Smooth muscle cell (in vitro differentiated cells): ENCODE data around the gene ZC3H18. TPM values are rescaled to one million over a fixed set of nuclear protein-coding genes. Genes with fewer than 3 reads are reported as not detected.

Experiments used
- DNase-seq: peaks from one replicate; lab custom pipeline; 2025; ENCODE audit not compliant: unreplicated experiment; lab: John Stamatoyannopoulos, UW
- H2AFZ ChIP-seq: fragments of 200-600 bp; sonication (generic); 2 replicates; pipeline ENCODE4 v1.6.0; 2016; ENCODE audit warnings: antibody characterized with exemption, low read depth, mild to moderate bottlenecking
- H3F3A ChIP-seq: fragments of 200-600 bp; sonication (generic); 2 replicates; pipeline ENCODE4 v1.6.0; 2017; ENCODE audit warnings: antibody characterized with exemption, low read depth
- H3K27ac ChIP-seq: fragments of 200-600 bp; sonication (generic); 2 replicates; pipeline ENCODE4 v1.5.1; 2016; ENCODE audit warnings: low read depth, mild to moderate bottlenecking
- H3K27me3 ChIP-seq: fragments of 200-600 bp; sonication (generic); 2 replicates; pipeline ENCODE4 v1.6.1; 2016; ENCODE audit warnings: low read depth, mild to moderate bottlenecking
- H3K36me3 ChIP-seq: fragments of 200-600 bp; sonication (generic); 2 replicates; pipeline ENCODE4 v1.5.1; 2016; ENCODE audit warnings: low read depth
- H3K4me1 ChIP-seq: fragments of 200-600 bp; sonication (generic); 2 replicates; pipeline ENCODE4 v1.5.1; 2016; ENCODE audit warnings: low read depth
- H3K4me2 ChIP-seq: fragments of 200-600 bp; sonication (generic); 2 replicates; pipeline ENCODE4 v1.6.0; 2016; ENCODE audit warnings: mild to moderate bottlenecking
- H3K4me3 ChIP-seq: fragments of 200-600 bp; sonication (generic); 2 replicates; pipeline ENCODE4 v1.5.1; 2016; ENCODE audit warnings: mild to moderate bottlenecking
- H3K79me2 ChIP-seq: fragments of 200-600 bp; sonication (generic); 2 replicates; pipeline ENCODE4 v1.6.0; 2016; ENCODE audit warnings: low read depth, mild to moderate bottlenecking
- H3K9ac ChIP-seq: fragments of 200-600 bp; sonication (generic); 2 replicates; pipeline ENCODE4 v1.6.0; 2016; ENCODE audit warnings: low read depth
- H3K9me3 ChIP-seq: fragments of 200-600 bp; sonication (generic); replicated peaks from 2 replicates; pipeline ENCODE4 v1.5.1; 2016; ENCODE audit warnings: low read depth
- H4K20me1 ChIP-seq: fragments of 200-600 bp; sonication (generic); 2 replicates; pipeline ENCODE4 v1.6.0; 2016; ENCODE audit warnings: low read depth
- WGBS: methylation state at CpG from one replicate; pipeline ENCODE4 v1.1.7; 2016; ENCODE audit warnings: low lambda C conversion rate; 5-methylcytosine and 5-hydroxymethylcytosine counted together
- polyA plus RNA-seq: library from polyadenylated mRNA; unstranded; fragments of >200 nt; fragmentation: Nextera tagmentation; extraction: Ambion mirVana; gene quantifications from 2 replicates; pipeline ENCODE4 v1.2.1, GENCODE V29; 2016
- total RNA-seq: library from RNA; depleted of rRNA; stranded (reverse); fragments of >200 nt; gene quantifications from 2 replicates; pipeline ENCODE4 v1.2.3, GENCODE V29; 2014
- TF ChIP-seq, protein P1 (sequence below): fragments of 200-600 bp; sonication (generic); IDR thresholded peaks from 2 replicates; pipeline ENCODE4 v1.5.1; 2017; ENCODE audit warnings: borderline replicate concordance, mild to moderate bottlenecking, antibody characterized with exemption; ENCODE audit not compliant: insufficient read depth, poor library complexity, severe bottlenecking

ZC3H18 gene
- total and polyA plus RNA-seq, 2 experiments from 2014 or later, result 14.6 to 30.4 TPM

DNA sequence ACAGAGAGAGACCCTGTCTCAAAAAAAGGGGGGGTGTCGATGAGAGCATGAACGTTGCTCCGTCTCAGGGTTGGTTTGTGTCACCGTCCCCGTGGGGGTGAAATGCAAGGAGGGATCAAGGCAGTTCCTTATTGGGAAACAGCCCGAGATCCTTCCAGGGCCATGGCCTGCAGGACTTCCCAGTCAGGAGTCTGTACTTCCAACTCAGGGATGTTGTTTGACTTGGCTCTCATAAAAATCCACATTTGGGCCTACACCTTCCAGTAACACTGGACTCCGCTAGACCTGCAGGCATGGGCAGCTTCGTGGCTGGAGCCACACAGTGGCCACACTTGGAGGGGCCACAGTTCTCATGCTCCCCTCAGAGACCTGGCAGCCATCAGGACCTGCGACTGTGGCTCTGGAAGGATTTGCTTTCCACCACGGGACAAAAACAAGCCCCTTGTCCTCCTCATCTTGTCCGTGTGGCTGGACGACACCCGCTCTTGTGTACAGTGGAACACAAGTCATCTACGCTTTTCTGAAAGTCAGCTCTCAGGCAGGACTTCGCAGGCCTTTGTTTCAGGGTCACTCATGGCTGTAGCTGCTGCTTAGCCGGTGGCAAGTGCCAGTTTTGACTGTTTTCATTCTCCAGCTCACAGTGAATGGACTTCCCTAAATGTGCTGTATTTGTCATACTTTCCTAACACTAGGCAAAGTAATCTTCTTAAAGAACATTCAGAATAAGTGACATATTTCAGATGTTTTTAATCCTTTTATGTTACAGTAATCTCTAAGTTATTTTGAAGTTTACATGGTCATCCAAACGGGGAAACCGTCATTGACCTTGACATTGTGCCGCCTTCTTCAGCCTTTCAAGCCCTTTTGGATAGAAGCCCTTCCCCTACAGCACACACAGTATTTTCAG, 44.0 kb downstream of the ZC3H18 start:
- no peaks in the 10 kb centered on the region for H3K79me2 ChIP-seq
- peaks cover 97% of the 10 kb centered on the region for H4K20me1 ChIP-seq
- no peak overlapping the region for H3K9ac ChIP-seq
- H3K27ac ChIP-seq, result no peak overlapping the region
- H3K4me2 ChIP-seq, result no peak overlapping the region
- no peak for DNase-seq
- no peaks in the 10 kb centered on the region for H3F3A ChIP-seq
- peaks cover 11% of the 10 kb centered on the region for H3K4me1 ChIP-seq
- WGBS, result 90% methylated on average over 19 of the region's 19 CpGs
- no peak overlapping the region for H3K4me3 ChIP-seq
- TF ChIP-seq, protein P1, sequence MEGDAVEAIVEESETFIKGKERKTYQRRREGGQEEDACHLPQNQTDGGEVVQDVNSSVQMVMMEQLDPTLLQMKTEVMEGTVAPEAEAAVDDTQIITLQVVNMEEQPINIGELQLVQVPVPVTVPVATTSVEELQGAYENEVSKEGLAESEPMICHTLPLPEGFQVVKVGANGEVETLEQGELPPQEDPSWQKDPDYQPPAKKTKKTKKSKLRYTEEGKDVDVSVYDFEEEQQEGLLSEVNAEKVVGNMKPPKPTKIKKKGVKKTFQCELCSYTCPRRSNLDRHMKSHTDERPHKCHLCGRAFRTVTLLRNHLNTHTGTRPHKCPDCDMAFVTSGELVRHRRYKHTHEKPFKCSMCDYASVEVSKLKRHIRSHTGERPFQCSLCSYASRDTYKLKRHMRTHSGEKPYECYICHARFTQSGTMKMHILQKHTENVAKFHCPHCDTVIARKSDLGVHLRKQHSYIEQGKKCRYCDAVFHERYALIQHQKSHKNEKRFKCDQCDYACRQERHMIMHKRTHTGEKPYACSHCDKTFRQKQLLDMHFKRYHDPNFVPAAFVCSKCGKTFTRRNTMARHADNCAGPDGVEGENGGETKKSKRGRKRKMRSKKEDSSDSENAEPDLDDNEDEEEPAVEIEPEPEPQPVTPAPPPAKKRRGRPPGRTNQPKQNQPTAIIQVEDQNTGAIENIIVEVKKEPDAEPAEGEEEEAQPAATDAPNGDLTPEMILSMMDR, result no peak
- H3K9me3 ChIP-seq, result no peaks in the 10 kb centered on the region
- H2AFZ ChIP-seq, result no peak overlapping the region
- H3K27me3 ChIP-seq, result no peaks in the 10 kb centered on the region
- H3K36me3 ChIP-seq, result no peaks in the 10 kb centered on the region

DNA sequence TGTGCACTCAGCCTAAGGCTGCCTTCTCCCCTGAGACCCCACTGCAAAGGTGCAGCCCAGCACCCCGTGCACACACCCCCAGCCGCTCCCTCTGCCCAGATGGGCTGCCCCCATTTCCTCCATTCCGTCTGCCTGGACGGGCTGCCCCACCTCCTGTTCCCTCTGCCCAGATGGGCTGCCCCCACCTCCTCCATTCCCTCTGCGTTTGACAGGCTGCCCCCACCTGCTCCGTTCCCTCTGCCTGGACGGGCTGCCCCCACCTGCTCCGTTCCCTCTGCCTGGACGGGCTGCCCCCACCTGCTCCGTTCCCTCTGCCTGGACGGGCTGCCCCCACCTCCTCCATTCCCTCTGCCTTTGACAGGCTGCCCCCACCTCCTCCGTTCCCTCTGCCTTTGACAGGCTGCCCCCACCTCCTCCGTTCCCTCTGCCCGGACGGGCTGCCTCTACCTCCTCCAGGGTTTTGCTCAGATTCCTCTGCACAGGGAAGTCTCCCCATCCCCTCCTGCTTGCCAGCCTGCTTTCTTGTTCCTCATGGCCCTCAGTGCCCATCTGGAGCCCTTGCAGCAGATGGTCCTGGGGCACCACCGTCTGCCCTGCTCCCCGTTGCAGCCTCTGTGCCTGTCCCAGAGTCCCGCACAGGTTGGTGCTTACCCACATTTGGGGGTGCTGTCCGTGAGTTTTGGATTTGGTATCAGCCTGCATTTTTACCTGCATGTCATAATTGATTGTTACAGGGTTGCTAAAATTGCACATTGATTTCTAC, 44.8 kb downstream of the ZC3H18 start:
- Histone ChIP-seq H3K9me3 (no peaks in the 10 kb centered on the region), H3K27ac (no peak overlapping the region), H3F3A (no peaks in the 10 kb centered on the region), H2AFZ (no peak overlapping the region), H3K4me2 (no peak overlapping the region), H3K36me3 (no peaks in the 10 kb centered on the region), H3K27me3 (no peaks in the 10 kb centered on the region), H3K4me1 (peaks cover 11% of the 10 kb centered on the region), H3K79me2 (no peaks in the 10 kb centered on the region), H3K4me3 (no peak overlapping the region), H3K9ac (no peak overlapping the region), H4K20me1 (peaks cover 99% of the 10 kb centered on the region)
- no peak for DNase-seq
- TF ChIP-seq, protein P1, result no peak
- 98% methylated on average over 16 of the region's 19 CpGs for WGBS

DNA sequence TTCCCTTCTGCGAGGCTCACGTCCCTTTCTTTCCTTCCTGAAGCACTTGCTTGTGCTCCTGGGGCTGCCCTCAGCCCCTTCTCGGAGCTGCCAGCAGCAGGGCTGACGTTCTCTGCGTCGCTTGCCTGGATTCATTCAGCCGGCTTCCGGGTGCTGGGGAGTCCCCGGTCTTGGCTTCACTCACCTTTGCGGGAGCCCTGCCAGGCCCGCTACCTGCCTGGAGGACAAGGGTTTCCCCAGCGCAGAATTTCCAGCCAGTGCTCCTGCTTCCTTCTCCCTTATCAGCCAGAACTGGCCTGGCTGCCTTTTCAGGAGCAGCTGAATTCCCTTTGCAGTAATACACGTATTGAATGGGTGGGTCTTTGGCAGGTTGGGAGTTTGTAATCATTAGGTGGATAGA, 46.1 kb downstream of the ZC3H18 start:
- H3K4me3 ChIP-seq, result no peak overlapping the region
- H3K4me1 ChIP-seq, result peaks cover 11% of the 10 kb centered on the region
- H2AFZ ChIP-seq, result no peak overlapping the region
- peaks cover 3% of the 10 kb centered on the region for H3K79me2 ChIP-seq
- no peak overlapping the region for H3K4me2 ChIP-seq
- H4K20me1 ChIP-seq, result peaks cover 99% of the 10 kb centered on the region
- H3K27ac ChIP-seq, result no peak overlapping the region
- no peaks in the 10 kb centered on the region for H3K9me3 ChIP-seq
- no peak overlapping the region for H3K9ac ChIP-seq
- DNase-seq, result no peak
- H3K27me3 ChIP-seq, result no peaks in the 10 kb centered on the region
- TF ChIP-seq, protein P1, result no peak
- WGBS, result 90% methylated on average over 13 of the region's 13 CpGs
- H3K36me3 ChIP-seq, result no peaks in the 10 kb centered on the region
- H3F3A ChIP-seq, result no peaks in the 10 kb centered on the region
